PFSK-1 (cell line): Measurements from ENCODE around the gene MAFG.

ENCODE experiments used
- FOXP2 ChIP-seq: optimal IDR thresholded peaks from 2 replicates; pipeline ENCODE3; 2011; ENCODE audit warnings: borderline replicate concordance, control low read depth, inconsistent platforms; ENCODE audit not compliant: insufficient read depth; ENCODE audit errors: extremely low read length, extremely low read depth
- POLR2AphosphoS5 ChIP-seq: IDR thresholded peaks from 2 replicates; pipeline ENCODE4 v1.6.1; 2012; ENCODE audit warnings: low read depth, mild to moderate bottlenecking, control low read depth, low read length, moderate library complexity
- SIN3A ChIP-seq: IDR thresholded peaks from 2 replicates; pipeline ENCODE4 v1.6.1; 2012; ENCODE audit warnings: mild to moderate bottlenecking, low read length, moderate library complexity, borderline replicate concordance; ENCODE audit not compliant: insufficient read depth
- TAF1 ChIP-seq: IDR thresholded peaks from 2 replicates; pipeline ENCODE4 v1.6.1; 2012; ENCODE audit warnings: low read length, control low read depth, borderline replicate concordance; ENCODE audit not compliant: insufficient read depth
- TF ChIP-seq, protein P1 (sequence below), 2 experiments: IDR thresholded peaks; 2 replicates each; pipeline versions ENCODE4 v1.6.1 to v1.8.0; 2011 to 2012; ENCODE audit warnings: low read depth in 2 of 2, low read length in 2 of 2, control low read depth in 1 of 2, inconsistent platforms in 1 of 2, mild to moderate bottlenecking in 1 of 2, moderate library complexity in 1 of 2; ENCODE audit not compliant: insufficient read depth in 1 of 2

The MAFG gene

GRCh38 chr17:81899514-81900166 is 27.9 kb downstream of the MAFG start:
- TF ChIP-seq SIN3A (no peak), TAF1 (no peak), FOXP2 (no peak), POLR2AphosphoS5 (no peak)
- TF ChIP-seq, protein P1, sequence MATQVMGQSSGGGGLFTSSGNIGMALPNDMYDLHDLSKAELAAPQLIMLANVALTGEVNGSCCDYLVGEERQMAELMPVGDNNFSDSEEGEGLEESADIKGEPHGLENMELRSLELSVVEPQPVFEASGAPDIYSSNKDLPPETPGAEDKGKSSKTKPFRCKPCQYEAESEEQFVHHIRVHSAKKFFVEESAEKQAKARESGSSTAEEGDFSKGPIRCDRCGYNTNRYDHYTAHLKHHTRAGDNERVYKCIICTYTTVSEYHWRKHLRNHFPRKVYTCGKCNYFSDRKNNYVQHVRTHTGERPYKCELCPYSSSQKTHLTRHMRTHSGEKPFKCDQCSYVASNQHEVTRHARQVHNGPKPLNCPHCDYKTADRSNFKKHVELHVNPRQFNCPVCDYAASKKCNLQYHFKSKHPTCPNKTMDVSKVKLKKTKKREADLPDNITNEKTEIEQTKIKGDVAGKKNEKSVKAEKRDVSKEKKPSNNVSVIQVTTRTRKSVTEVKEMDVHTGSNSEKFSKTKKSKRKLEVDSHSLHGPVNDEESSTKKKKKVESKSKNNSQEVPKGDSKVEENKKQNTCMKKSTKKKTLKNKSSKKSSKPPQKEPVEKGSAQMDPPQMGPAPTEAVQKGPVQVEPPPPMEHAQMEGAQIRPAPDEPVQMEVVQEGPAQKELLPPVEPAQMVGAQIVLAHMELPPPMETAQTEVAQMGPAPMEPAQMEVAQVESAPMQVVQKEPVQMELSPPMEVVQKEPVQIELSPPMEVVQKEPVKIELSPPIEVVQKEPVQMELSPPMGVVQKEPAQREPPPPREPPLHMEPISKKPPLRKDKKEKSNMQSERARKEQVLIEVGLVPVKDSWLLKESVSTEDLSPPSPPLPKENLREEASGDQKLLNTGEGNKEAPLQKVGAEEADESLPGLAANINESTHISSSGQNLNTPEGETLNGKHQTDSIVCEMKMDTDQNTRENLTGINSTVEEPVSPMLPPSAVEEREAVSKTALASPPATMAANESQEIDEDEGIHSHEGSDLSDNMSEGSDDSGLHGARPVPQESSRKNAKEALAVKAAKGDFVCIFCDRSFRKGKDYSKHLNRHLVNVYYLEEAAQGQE (IDR thresholded peaks at IDR 0.05; ENCODE audit: insufficient read depth in 1 of 2, low read depth in 2 of 2, low read length in 2 of 2): no peak

DNA sequence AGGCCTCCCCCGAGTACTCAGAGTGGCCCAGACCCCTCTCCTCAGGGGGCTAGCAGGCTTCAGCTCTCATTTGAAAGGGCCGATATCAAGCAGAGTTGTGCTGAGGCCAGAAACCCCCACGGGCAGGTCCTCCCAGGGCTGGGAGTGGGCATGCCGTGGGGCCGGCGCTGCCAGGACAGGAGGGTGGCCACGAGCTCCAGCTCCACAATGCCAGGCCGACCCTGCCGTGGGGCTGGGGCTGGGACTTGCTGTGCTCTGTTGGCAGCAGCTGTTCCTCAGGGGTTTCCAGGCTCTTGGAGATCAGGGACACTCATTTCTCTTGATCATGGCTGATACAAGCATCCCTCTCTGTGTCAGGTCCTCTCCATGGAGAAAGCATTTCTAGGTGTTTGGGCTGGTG is 28.6 kb downstream of the MAFG start:
- no peak for TF ChIP-seq SIN3A
- TF ChIP-seq, protein P1 (IDR thresholded peaks at IDR 0.05; ENCODE audit: insufficient read depth in 1 of 2, low read depth in 2 of 2, low read length in 2 of 2): no peak

DNA sequence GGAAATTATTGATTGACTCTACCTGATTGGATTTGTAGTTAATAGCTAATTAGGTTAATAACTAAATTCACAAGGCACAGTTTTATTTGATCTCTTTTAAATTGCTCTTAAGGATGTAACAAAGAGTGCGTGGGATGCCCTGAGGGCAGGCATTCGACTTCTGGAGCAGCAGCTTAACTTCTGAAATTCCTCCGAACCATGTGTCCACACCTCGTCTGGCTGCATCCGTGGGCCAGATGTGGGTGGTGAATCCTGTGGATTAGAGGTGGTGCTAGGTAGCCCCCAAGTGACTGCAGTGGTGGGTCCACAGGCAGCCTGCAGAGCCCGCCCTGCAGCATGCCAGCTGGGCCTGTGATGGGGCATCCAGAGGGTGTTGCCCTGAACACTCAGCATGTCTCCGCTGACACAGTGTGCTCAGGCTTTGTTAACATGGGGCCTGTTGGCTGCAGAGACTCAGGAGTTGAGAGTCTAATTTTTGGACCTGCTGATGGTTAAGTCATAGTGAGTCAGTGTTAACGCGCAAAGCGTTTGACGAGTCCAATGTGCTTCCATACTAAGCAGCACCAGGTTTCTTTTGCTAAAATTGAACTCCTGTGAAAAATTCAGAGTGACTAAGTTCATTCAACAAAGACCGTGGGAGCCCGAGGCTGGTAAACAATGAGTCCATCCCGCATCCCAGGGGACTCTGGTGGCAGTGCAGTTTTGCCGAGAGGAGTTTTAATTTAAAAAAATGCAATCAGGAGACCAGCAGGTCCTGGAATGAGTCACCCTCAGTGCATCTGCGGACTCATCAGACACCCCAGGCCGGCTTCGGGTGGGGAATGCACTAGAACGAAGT is 29.3 kb downstream of the MAFG start:
- TF ChIP-seq POLR2AphosphoS5 (no peak), TAF1 (0 out of 2 replicates have a peak, but pooled peaks have one; percentile 18)

GRCh38 chr17:81895400-81895799 is 32.1 kb downstream of the MAFG start:
- TF ChIP-seq POLR2AphosphoS5 (no peak), SIN3A (no peak), TAF1 (no peak), FOXP2 (no peak)
- TF ChIP-seq, protein P1 (IDR thresholded peaks at IDR 0.05; ENCODE audit: insufficient read depth in 1 of 2, low read depth in 2 of 2, low read length in 2 of 2): no peak

GRCh38 chr17:81891303-81891552 is 36.3 kb downstream of the MAFG start:
- TF ChIP-seq POLR2AphosphoS5 (no peak), SIN3A (no peak), TAF1 (no peak), FOXP2 (no peak)
- TF ChIP-seq, protein P1 (IDR thresholded peaks at IDR 0.05; ENCODE audit: insufficient read depth in 1 of 2, low read depth in 2 of 2, low read length in 2 of 2): no peak
